IMR-90 (cell line): ENCODE results near the gene UBA7.

ENCODE experiments used
- CEBPB ChIP-seq: IDR thresholded peaks from 2 replicates; pipeline ENCODE4 v1.6.1; 2012; ENCODE audit warnings: low read depth, low read length, improper control_type of control experiment
- CHD1 ChIP-seq: IDR thresholded peaks from 2 replicates; pipeline ENCODE4 v1.6.1; 2012; ENCODE audit warnings: low read depth, low read length, improper control_type of control experiment
- MAFK ChIP-seq: IDR thresholded peaks from 2 replicates; pipeline ENCODE4 v1.6.1; 2012; ENCODE audit warnings: low read depth, low read length, improper control_type of control experiment
- NFE2L2 ChIP-seq: fragments of 150-350 bp; IDR thresholded peaks from 2 replicates; pipeline ENCODE4 v1.6.1; 2016; ENCODE audit warnings: low read depth, mild to moderate bottlenecking, low read length
- POLR2A ChIP-seq: IDR thresholded peaks from 2 replicates; pipeline ENCODE4 v1.6.1; 2012; ENCODE audit warnings: mild to moderate bottlenecking, low read depth, low read length
- RAD21 ChIP-seq: IDR thresholded peaks from 2 replicates; pipeline ENCODE4 v1.6.1; 2012; ENCODE audit warnings: low read length, improper control_type of control experiment
- RCOR1 ChIP-seq: IDR thresholded peaks from 2 replicates; pipeline ENCODE4 v1.6.1; 2012; ENCODE audit warnings: mild to moderate bottlenecking, low read length, improper control_type of control experiment; ENCODE audit not compliant: insufficient replicate concordance
- RFX5 ChIP-seq: IDR thresholded peaks from 2 replicates; pipeline ENCODE4 v1.8.0; 2012; ENCODE audit warnings: low read depth, mild to moderate bottlenecking, low read length, moderate library complexity
- SMC3 ChIP-seq: fragments of 150-350 bp; IDR thresholded peaks from 2 replicates; pipeline ENCODE4 v1.6.1; 2016; ENCODE audit warnings: low read depth, mild to moderate bottlenecking, antibody characterized with exemption, low read length, moderate library complexity
- TF ChIP-seq, protein P1 (sequence below): conservative IDR thresholded peaks from 2 replicates; pipeline ENCODE4 v1.5.1; 2012; ENCODE audit warnings: mild to moderate bottlenecking, low read depth, low read length, improper control_type of control experiment
- TF ChIP-seq, protein P2 (sequence below): fragments of 150-350 bp; IDR thresholded peaks from 2 replicates; pipeline ENCODE4 v1.6.1; 2017; ENCODE audit warnings: mild to moderate bottlenecking, antibody characterized with exemption, low read length, low read depth

- TF ChIP-seq RFX5 (no peak), POLR2A (no peak), SMC3 (no peak), CHD1 (no peak), CEBPB (no peak), MAFK (no peak), RCOR1 (no peak), NFE2L2 (no peak), RAD21 (no peak)
- TF ChIP-seq, protein P1, sequence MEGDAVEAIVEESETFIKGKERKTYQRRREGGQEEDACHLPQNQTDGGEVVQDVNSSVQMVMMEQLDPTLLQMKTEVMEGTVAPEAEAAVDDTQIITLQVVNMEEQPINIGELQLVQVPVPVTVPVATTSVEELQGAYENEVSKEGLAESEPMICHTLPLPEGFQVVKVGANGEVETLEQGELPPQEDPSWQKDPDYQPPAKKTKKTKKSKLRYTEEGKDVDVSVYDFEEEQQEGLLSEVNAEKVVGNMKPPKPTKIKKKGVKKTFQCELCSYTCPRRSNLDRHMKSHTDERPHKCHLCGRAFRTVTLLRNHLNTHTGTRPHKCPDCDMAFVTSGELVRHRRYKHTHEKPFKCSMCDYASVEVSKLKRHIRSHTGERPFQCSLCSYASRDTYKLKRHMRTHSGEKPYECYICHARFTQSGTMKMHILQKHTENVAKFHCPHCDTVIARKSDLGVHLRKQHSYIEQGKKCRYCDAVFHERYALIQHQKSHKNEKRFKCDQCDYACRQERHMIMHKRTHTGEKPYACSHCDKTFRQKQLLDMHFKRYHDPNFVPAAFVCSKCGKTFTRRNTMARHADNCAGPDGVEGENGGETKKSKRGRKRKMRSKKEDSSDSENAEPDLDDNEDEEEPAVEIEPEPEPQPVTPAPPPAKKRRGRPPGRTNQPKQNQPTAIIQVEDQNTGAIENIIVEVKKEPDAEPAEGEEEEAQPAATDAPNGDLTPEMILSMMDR, result no peak
- TF ChIP-seq, protein P2, sequence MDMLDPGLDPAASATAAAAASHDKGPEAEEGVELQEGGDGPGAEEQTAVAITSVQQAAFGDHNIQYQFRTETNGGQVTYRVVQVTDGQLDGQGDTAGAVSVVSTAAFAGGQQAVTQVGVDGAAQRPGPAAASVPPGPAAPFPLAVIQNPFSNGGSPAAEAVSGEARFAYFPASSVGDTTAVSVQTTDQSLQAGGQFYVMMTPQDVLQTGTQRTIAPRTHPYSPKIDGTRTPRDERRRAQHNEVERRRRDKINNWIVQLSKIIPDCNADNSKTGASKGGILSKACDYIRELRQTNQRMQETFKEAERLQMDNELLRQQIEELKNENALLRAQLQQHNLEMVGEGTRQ, result no peak
These were observed 30.9 kb upstream of the UBA7 start for GRCh38 chr3:49844464-49845183.
